Brain microvascular endothelial cell (primary cell): ENCODE data around the gene WHAMM.
A peak's percentile ranks its signal among the peaks of the same experiment; 100 is the strongest.
"Not testable (repeated sequence)": the region's sequence is repeated elsewhere in the genome, so short reads cannot be mapped to it uniquely, and the experiment has no call there.

Experiments used
- DNase-seq: peaks from one replicate; pipeline ENCODE4 v3.0.0-alpha.2; 2020
- H3K27ac ChIP-seq: fragments of 250-450 bp; sonication (Bioruptor Pico); 2 replicates; pipeline ENCODE4 v1.5.1; 2020; ENCODE audit warnings: mild to moderate bottlenecking, moderate library complexity
- H3K27me3 ChIP-seq: fragments of 250-450 bp; sonication (Bioruptor Pico); replicated peaks from 2 replicates; pipeline ENCODE4 v1.5.1; 2020; ENCODE audit warnings: mild to moderate bottlenecking
- H3K36me3 ChIP-seq: fragments of 250-450 bp; sonication (Bioruptor Pico); replicated peaks from 2 replicates; pipeline ENCODE4 v1.5.1; 2020; ENCODE audit warnings: mild to moderate bottlenecking
- H3K4me3 ChIP-seq: 2 replicates; pipeline ENCODE4 v1.5.1; 2011; ENCODE audit warnings: low read depth, mild to moderate bottlenecking, control low read depth, low read length, moderate library complexity
- CTCF ChIP-seq: IDR thresholded peaks from 2 replicates; pipeline ENCODE4 v1.5.1; 2011; ENCODE audit warnings: low read depth, mild to moderate bottlenecking, moderate library complexity, low read length, control low read depth, inconsistent platforms; ENCODE audit errors: missing control alignments
- in situ Hi-C: cut with HindIII; loops from 2 replicates; pipeline ENCODE4 v1.10.0; 2017; ENCODE audit warnings: low sequenced_read_pairs, low pct_ligation_motif_present

The WHAMM gene, protein sequence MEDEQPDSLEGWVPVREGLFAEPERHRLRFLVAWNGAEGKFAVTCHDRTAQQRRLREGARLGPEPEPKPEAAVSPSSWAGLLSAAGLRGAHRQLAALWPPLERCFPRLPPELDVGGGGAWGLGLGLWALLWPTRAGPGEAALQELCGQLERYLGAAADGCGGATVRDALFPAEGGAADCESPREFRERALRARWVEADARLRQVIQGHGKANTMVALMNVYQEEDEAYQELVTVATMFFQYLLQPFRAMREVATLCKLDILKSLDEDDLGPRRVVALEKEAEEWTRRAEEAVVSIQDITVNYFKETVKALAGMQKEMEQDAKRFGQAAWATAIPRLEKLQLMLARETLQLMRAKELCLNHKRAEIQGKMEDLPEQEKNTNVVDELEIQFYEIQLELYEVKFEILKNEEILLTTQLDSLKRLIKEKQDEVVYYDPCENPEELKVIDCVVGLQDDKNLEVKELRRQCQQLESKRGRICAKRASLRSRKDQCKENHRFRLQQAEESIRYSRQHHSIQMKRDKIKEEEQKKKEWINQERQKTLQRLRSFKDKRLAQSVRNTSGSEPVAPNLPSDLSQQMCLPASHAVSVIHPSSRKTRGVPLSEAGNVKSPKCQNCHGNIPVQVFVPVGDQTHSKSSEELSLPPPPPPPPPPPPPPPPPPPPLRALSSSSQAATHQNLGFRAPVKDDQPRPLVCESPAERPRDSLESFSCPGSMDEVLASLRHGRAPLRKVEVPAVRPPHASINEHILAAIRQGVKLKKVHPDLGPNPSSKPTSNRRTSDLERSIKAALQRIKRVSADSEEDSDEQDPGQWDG

GRCh38 chr15:82809308-82810060 is at the start of gene WHAMM:
Gene WHAMM, plus strand, starts transcription at chr15:82809628. Its CDS starts 99 bp downstream, at chr15:82809727.
- Histone ChIP-seq H3K4me3 (peak within 1 kb of the TSS; percentile 87), H3K27me3 (no peaks in the 10 kb centered on the region), H3K36me3 (peaks cover 9% of the 10 kb centered on the region), H3K27ac (peak within 1 kb of the TSS; percentile 95)
- DNase-seq, result peak; percentile 98
- in situ Hi-C loops, result no loop called here
- TF ChIP-seq CTCF, result no peak

DNA sequence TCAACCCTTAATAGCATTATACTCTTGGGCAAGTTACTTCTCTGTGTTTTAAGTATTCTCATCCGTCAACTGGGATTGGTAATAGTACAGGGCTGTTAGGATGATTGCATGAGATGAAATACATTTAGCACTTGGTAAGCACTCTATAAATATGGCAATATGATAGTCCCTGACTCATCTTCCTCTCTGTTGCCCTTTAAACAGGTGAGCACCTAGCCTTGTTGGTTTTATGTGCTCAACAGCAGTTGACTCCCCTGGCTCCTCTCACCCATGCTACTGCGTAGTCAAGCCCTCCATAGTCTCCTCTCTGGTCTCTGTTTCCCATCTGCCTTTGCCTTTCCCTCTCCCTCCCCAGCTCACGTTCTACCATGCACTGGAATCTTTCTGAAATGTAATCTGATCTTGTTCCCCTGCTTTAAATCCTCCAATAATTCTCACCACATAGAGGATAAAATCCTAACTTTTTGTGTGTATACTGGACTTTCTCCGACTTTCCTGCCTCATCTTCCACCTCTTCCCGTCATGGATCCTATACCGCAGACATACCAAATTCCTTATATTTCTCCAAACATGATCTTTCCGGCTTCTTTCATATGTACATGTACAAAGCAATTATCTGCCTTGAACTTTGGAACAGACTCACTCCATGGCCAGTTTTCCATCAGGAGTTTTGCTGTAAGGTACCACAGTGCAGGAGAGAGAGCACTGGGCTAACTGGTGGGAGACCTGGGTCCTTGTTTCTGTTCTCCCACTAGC is 45.9 kb upstream of the WHAMM start:
- TF ChIP-seq CTCF, result no peak
- H3K36me3 ChIP-seq, result peaks cover 8% of the 10 kb centered on the region
- in situ Hi-C loops, result no loop called here
- no peak overlapping the region for H3K4me3 ChIP-seq
- no peak overlapping the region for H3K27ac ChIP-seq
- H3K27me3 ChIP-seq, result no peaks in the 10 kb centered on the region
- DNase-seq, result no peak

DNA sequence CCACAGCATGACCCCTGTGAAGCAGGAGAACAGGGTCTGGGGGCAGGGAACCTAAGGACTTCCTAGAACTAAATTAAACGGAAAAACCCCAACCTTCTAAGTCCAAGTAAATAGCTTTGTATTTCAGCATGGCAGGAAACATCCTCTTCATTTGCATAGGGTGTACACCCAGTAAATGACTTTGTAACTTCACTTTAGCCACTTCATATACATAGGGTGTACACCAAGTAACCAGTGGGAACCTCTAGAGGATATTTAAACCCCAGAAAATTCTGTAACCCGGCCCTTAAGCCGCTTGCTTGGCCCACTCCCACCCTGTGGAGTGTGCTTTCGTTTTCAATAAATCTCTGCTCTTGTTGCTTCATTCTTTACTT is 45.3 kb upstream of the WHAMM start:
- DNase-seq, result no peak
- in situ Hi-C loops, result no loop called here
- Histone ChIP-seq H3K36me3 (peaks cover 3% of the 10 kb centered on the region), H3K4me3 (no peak overlapping the region), H3K27ac (no peak overlapping the region), H3K27me3 (no peaks in the 10 kb centered on the region)
- no peak for TF ChIP-seq CTCF

DNA sequence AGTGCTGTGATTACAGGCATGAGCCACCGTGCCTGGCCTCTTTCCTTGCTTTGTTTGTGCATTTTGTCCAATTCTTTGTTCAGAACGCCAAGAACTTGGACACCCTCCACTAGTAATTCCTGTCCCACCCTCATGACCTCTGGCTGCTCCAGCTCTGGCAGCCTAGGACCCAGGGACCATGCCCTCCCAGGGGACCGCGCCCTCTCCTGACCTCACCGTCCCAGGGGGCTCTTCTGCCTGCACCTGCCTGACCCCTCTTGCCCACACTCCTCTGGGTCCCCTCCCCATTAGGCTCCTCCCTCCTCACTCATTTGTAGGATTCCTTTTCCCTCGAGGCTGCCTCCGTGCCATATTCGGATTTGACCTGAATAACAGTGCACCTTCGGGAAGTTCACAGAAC is 44.7 kb upstream of the WHAMM start:
- in situ Hi-C loops, result no loop called here
- TF ChIP-seq CTCF, result no peak
- no peaks in the 10 kb centered on the region for H3K27me3 ChIP-seq
- no peak overlapping the region for H3K4me3 ChIP-seq
- peaks cover 3% of the 10 kb centered on the region for H3K36me3 ChIP-seq
- no peak for DNase-seq
- H3K27ac ChIP-seq, result no peak overlapping the region

DNA sequence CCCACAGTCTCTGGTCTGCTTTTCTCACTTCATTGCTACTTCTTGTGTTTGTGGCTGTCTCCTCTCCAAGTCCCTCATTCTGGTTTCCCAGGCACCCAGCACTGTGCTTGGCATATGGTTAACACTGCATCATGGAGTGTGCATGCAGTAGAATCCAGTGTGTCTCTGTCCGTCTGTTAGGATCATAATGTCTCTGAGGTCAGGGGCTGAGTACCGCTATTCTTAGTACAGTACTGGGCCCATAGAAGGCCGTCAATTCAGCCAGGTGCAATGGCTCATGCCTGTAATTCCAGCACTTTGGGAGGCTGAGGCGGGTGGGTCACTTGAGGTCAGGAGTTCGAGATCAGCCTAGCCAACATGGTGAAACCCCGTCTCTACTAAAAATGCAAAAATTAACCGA is 43.2 kb upstream of the WHAMM start:
- H3K27me3 ChIP-seq, H3K4me3 ChIP-seq, DNase-seq, in situ Hi-C loops, H3K36me3 ChIP-seq, H3K27ac ChIP-seq: not testable (repeated sequence)
